SU-DHL-6 (cell line): ENCODE measurements around the gene EYS.

ENCODE experiments used
- H2AFZ ChIP-seq: fragments of 200-600 bp; sonication (generic); 2 replicates; pipeline ENCODE4 v1.6.1; 2014; ENCODE audit warnings: low read depth, mild to moderate bottlenecking, moderate library complexity, mixed read lengths, antibody characterized with exemption, low read length; ENCODE audit not compliant: severe bottlenecking
- H3F3A ChIP-seq: fragments of 200-600 bp; shearing (Covaris generic); 2 replicates; pipeline ENCODE4 v1.6.0; 2016; ENCODE audit warnings: antibody characterized with exemption, mild to moderate bottlenecking; ENCODE audit not compliant: insufficient read depth
- H3K27ac ChIP-seq: fragments of 200-600 bp; sonication (generic); 2 replicates; pipeline ENCODE4 v1.5.1; 2016; ENCODE audit warnings: low read depth, mild to moderate bottlenecking, low read length, moderate library complexity, mixed read lengths
- H3K27me3 ChIP-seq: fragments of 200-600 bp; sonication (generic), shearing (Covaris generic); 2 replicates; pipeline ENCODE4 v1.6.0; 2014; ENCODE audit warnings: mild to moderate bottlenecking, low read length
- H3K36me3 ChIP-seq: fragments of 200-600 bp; sonication (generic); 2 replicates; pipeline ENCODE4 v1.6.1; 2014; ENCODE audit warnings: mild to moderate bottlenecking, low read length, mixed read lengths
- H3K4me2 ChIP-seq: fragments of 300-600, 200-600 bp; shearing (Covaris generic), sonication (generic); 2 replicates; pipeline ENCODE4 v1.6.0; 2014; ENCODE audit warnings: low read length, low read depth, mild to moderate bottlenecking; ENCODE audit not compliant: poor library complexity, severe bottlenecking
- H3K4me3 ChIP-seq: fragments of 200-600 bp; sonication (generic); 2 replicates; pipeline ENCODE4 v1.5.1; 2014; ENCODE audit warnings: antibody characterized with exemption, low read length, mild to moderate bottlenecking, mixed read lengths; ENCODE audit not compliant: insufficient read depth, poor library complexity, severe bottlenecking
- H3K79me2 ChIP-seq: fragments of 200-600 bp; sonication (generic); 2 replicates; pipeline ENCODE4 v1.6.1; 2014; ENCODE audit warnings: mild to moderate bottlenecking, low read length, moderate library complexity; ENCODE audit not compliant: insufficient read depth
- H3K9ac ChIP-seq: fragments of 200-600 bp; sonication (generic); 2 replicates; pipeline ENCODE4 v1.7.0; 2014; ENCODE audit warnings: mild to moderate bottlenecking, low read length
- H3K9me2 ChIP-seq: fragments of 200-600 bp; sonication (generic); replicated peaks from 2 replicates; pipeline ENCODE4 v1.6.1; 2014; ENCODE audit warnings: low read length; ENCODE audit not compliant: insufficient read depth
- H3K9me3 ChIP-seq: fragments of 200-600 bp; sonication (generic); 2 replicates; pipeline ENCODE4 v1.6.1; 2014; ENCODE audit warnings: low read length, mixed read lengths; ENCODE audit not compliant: insufficient read depth
- H4K20me1 ChIP-seq: fragments of 200-600 bp; sonication (generic); 2 replicates; pipeline ENCODE4 v1.6.1; 2014; ENCODE audit warnings: low read depth, mild to moderate bottlenecking, antibody characterized with exemption, low read length, moderate library complexity, mixed read lengths
- EZH2phosphoT487 ChIP-seq: fragments of 200-600 bp; sonication (generic), shearing (Covaris generic); conservative IDR thresholded peaks from 2 replicates; pipeline ENCODE4 v1.6.1; 2018; ENCODE audit warnings: mild to moderate bottlenecking, antibody characterized with exemption, low read length, moderate library complexity, mixed read lengths
- TF ChIP-seq, protein P1 (sequence below): fragments of 200-600 bp; sonication (generic); IDR thresholded peaks from one replicate; pipeline ENCODE4 v1.5.1; 2017; ENCODE audit warnings: antibody characterized with exemption, mild to moderate bottlenecking, low read length, moderate library complexity; ENCODE audit not compliant: insufficient read depth, poor library complexity, severe bottlenecking

Gene EYS

DNA sequence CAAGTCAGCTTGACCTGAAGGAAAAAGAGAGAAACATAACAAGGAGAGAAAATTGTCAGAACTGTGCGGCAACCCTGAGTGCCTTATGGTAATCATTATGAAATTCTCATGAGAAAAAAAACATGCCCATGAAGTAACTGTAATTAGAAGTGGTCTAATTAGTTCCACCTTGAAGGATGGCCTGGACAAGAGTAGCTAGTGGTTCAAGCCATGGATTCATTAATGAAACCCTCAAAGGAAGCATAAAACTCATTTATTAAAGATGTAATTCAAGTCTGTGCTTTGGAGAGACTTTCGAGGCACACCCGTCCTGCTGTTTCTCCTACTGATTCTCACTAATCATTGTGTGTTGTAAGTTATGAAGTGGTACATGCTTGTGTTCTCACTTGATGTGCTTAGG, 1911.2 kb downstream of the EYS start:
- no peak overlapping the region for H2AFZ ChIP-seq
- no peaks in the 10 kb centered on the region for H4K20me1 ChIP-seq
- no peak overlapping the region for H3K4me3 ChIP-seq
- H3K9ac ChIP-seq: no peak overlapping the region
- H3K27ac ChIP-seq: no peak overlapping the region
- no peaks in the 10 kb centered on the region for H3K79me2 ChIP-seq
- no peaks in the 10 kb centered on the region for H3K9me3 ChIP-seq
- H3K4me2 ChIP-seq: no peak overlapping the region
- no peaks in the 10 kb centered on the region for H3K27me3 ChIP-seq
- no peaks in the 10 kb centered on the region for H3K36me3 ChIP-seq
- TF ChIP-seq, protein P1, sequence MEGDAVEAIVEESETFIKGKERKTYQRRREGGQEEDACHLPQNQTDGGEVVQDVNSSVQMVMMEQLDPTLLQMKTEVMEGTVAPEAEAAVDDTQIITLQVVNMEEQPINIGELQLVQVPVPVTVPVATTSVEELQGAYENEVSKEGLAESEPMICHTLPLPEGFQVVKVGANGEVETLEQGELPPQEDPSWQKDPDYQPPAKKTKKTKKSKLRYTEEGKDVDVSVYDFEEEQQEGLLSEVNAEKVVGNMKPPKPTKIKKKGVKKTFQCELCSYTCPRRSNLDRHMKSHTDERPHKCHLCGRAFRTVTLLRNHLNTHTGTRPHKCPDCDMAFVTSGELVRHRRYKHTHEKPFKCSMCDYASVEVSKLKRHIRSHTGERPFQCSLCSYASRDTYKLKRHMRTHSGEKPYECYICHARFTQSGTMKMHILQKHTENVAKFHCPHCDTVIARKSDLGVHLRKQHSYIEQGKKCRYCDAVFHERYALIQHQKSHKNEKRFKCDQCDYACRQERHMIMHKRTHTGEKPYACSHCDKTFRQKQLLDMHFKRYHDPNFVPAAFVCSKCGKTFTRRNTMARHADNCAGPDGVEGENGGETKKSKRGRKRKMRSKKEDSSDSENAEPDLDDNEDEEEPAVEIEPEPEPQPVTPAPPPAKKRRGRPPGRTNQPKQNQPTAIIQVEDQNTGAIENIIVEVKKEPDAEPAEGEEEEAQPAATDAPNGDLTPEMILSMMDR: no peak
- TF ChIP-seq EZH2phosphoT487: no peak
- H3K9me2 ChIP-seq: no peaks in the 10 kb centered on the region
- no peaks in the 10 kb centered on the region for H3F3A ChIP-seq

DNA sequence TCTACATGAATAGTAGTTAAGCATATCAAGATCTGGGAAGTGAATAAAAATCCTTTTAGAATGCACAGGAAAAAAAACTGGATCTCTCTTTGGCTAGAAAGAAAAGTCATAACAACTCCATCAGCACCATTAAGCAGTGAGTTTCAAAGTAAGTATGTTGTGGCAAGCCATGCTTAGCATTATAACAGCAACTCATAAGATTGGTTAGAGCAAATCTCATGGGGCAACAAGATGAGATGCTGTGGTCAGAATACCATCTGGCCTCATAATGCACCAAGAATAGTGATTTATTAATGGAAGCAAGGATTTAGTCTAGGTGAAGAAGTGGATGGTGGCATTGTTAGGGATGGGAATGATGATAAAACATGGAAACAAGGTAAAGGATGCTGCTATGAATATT, 1912.0 kb downstream of the EYS start:
- H3K4me3 ChIP-seq: no peak overlapping the region
- H3K27ac ChIP-seq: no peak overlapping the region
- no peak overlapping the region for H3K4me2 ChIP-seq
- H4K20me1 ChIP-seq: no peaks in the 10 kb centered on the region
- no peak overlapping the region for H2AFZ ChIP-seq
- no peaks in the 10 kb centered on the region for H3K27me3 ChIP-seq
- TF ChIP-seq, protein P1: no peak
- no peak for TF ChIP-seq EZH2phosphoT487
- no peaks in the 10 kb centered on the region for H3K9me2 ChIP-seq
- no peak overlapping the region for H3K9ac ChIP-seq
- no peaks in the 10 kb centered on the region for H3K9me3 ChIP-seq
- no peaks in the 10 kb centered on the region for H3F3A ChIP-seq
- H3K36me3 ChIP-seq: no peaks in the 10 kb centered on the region
- H3K79me2 ChIP-seq: no peaks in the 10 kb centered on the region

DNA sequence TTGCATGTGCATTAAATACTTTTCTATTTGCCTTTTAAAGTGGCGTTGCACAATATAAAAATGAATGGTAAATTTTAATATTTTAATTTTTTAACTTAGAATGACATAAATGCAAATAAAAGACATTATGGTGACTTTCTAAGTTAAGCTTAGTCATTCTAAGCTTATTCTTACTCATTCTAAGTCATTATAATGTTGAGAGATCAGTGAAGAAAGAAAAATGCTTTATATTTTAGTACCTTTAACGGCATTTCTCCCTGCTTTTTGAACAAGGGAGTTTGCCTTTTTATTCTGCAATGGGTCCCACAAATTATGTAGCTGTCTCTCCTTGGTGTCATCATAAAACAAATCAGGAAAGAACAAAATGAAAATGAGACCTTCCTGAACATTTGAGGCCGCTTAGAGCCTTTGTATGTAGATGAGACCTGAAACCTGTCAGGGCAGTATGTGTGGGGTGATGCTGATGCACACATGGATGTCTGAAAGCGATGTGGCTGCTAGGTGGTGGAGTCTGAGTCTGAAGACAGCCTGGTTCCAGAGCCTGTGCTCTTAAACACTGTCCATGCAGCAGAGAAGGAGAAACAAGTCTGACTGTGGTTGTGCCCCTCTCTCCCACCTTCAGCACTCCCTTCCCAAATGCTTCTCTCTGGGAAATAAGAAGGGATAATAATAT, 1913.4 kb downstream of the EYS start:
- Histone ChIP-seq H4K20me1 (no peaks in the 10 kb centered on the region), H3K9me3 (no peaks in the 10 kb centered on the region), H3F3A (no peaks in the 10 kb centered on the region), H3K36me3 (no peaks in the 10 kb centered on the region), H3K27me3 (no peaks in the 10 kb centered on the region), H3K27ac (no peak overlapping the region), H2AFZ (no peak overlapping the region), H3K4me3 (no peak overlapping the region), H3K9ac (no peak overlapping the region), H3K79me2 (no peaks in the 10 kb centered on the region), H3K4me2 (no peak overlapping the region), H3K9me2 (no peaks in the 10 kb centered on the region)
- TF ChIP-seq EZH2phosphoT487: no peak

GRCh38 chr6:63792736-63793464, 1914.1 kb downstream of the EYS start:
- no peak for TF ChIP-seq EZH2phosphoT487
- H3F3A ChIP-seq: no peaks in the 10 kb centered on the region
- no peaks in the 10 kb centered on the region for H3K27me3 ChIP-seq

More at GRCh38 chr6:63792736-63793464, 1914.1 kb downstream of the EYS start:
- Histone ChIP-seq H3K9me3 (no peaks in the 10 kb centered on the region), H3K9me2 (no peaks in the 10 kb centered on the region), H2AFZ (no peak overlapping the region), H4K20me1 (no peaks in the 10 kb centered on the region), H3K79me2 (no peaks in the 10 kb centered on the region), H3K4me2 (no peak overlapping the region), H3K27ac (no peak overlapping the region), H3K4me3 (no peak overlapping the region), H3K9ac (no peak overlapping the region), H3K36me3 (no peaks in the 10 kb centered on the region)
